GM12872 (cell line): ENCODE measurements around the gene CDK5RAP2.

Experiments used
- TF ChIP-seq, protein P1 (sequence below): IDR thresholded peaks from 3 replicates; pipeline ENCODE4 v1.5.1; 2011; ENCODE audit warnings: low read depth, mild to moderate bottlenecking, low read length, moderate library complexity; ENCODE audit not compliant: insufficient read depth

The CDK5RAP2 gene

DNA sequence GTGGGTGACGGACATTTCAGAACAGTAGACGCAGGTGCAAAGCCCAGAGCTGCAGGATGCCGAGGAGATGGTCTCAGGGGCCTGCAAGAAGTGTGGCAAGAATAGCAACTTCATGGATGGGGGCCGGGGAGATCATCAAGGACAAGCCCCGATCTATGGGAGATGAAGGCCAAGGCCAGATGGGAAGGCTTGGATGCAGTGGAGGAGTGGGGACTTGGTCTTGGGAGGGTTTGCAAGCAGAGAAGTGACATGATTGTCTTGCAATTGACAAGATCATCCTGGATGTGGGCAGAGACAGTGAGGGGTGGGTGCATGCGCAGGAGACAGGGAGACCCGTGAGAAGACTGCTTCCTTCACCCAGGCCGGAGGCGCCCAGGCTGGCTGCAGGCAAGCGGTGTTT, 198.1 kb downstream of the CDK5RAP2 start:
- TF ChIP-seq, protein P1, sequence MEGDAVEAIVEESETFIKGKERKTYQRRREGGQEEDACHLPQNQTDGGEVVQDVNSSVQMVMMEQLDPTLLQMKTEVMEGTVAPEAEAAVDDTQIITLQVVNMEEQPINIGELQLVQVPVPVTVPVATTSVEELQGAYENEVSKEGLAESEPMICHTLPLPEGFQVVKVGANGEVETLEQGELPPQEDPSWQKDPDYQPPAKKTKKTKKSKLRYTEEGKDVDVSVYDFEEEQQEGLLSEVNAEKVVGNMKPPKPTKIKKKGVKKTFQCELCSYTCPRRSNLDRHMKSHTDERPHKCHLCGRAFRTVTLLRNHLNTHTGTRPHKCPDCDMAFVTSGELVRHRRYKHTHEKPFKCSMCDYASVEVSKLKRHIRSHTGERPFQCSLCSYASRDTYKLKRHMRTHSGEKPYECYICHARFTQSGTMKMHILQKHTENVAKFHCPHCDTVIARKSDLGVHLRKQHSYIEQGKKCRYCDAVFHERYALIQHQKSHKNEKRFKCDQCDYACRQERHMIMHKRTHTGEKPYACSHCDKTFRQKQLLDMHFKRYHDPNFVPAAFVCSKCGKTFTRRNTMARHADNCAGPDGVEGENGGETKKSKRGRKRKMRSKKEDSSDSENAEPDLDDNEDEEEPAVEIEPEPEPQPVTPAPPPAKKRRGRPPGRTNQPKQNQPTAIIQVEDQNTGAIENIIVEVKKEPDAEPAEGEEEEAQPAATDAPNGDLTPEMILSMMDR, result no peak

DNA sequence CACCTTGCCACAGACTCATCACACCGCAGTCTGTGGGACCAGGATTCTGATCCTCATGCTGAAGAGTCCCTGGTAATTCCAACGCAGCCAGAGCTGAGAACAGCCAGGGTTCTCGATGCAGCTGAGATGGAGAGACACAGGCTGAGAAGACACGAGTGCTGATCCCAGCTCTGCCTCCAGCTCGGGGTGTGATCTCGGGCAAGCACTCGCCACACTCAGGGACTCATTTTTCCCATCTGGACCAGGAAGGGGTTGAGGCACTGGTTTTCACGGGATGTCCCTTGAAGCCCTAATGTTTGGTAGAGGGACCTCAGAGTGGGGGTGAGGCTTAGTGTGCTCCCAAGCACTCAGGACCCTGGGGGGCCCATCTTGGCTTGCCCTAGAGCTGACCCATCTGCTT, 200.4 kb downstream of the CDK5RAP2 start:
- TF ChIP-seq, protein P1, result no peak

DNA sequence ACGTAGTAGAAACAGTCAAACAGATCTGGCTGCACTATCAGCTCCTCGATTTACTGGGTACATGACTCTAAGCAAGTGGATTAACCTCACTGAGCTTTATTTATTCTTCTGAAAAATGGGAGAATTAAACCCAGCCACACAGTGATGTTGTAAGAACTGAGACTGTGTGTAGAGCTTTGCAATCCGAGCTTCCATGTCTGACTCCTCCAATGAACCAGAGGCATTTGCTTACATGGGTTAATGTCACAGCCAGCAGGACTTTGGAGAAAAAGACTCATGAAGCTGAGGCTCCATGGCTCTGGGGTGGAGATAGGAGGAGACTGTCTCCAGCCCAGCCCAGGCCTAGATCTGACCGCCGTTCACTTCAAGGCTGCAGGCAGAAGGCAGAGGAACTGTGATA, 201.3 kb downstream of the CDK5RAP2 start:
- TF ChIP-seq, protein P1, result no peak

DNA sequence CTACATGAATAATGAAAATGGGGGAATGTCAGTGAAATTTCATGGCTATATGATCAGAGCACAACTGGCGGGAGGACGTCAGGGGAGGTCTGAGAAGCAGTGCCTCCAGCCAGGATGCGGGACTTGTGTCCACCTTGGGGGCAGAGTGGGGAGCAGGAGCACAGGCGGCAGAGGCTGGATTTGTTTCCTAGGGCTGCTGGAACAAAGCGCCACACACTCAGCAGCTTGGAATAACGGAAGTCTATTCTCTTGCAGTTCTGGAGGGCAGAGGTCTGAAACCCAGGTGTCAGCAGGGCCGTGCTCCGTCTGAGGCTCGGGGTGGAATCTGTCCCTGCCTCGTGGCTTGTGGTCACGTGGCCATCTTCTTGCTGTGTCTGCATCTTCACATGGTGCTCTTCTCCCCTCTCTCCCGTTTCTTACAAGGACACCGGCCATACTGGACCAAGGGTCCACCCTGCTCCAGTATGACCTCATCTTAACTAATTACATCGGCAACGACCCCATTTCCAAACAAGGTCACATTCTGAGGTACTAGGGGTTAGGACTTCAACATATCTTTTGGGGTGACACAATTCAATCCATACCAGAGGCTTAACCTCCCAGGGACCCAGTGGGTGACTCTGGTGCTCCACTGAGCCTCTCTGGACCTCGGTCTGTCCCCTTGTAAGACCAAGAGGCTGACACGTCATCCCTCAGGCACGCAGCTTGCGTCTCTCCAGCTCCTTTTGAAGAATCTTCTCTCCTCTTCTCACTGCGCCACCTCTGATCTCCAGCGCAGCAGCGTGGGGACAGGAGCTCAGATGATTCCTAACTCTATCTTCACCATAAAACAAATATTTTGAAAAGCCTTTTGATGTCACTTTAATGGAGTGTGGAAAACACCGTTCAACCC, 202.5 kb downstream of the CDK5RAP2 start:
- TF ChIP-seq, protein P1, result no peak

DNA sequence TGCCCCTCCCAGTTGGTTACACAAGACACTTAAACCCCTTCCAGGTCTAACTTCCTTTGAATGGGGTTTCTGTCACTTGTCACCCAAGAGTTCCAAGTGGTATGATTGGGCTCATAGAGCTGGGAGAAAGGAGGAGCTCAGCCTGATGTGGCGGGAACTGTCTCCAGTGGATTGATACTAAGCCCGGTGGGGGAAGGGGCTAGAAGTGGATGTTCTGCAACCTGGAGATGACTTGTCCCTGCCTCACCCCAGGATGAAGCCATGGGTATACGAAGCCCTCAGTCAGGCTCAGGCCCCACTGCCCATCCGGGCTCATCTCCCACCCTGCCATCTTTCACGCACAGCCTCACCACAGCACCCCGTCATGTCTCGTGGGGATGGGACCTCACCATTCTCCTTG, 203.9 kb downstream of the CDK5RAP2 start:
- TF ChIP-seq, protein P1, result no peak

DNA sequence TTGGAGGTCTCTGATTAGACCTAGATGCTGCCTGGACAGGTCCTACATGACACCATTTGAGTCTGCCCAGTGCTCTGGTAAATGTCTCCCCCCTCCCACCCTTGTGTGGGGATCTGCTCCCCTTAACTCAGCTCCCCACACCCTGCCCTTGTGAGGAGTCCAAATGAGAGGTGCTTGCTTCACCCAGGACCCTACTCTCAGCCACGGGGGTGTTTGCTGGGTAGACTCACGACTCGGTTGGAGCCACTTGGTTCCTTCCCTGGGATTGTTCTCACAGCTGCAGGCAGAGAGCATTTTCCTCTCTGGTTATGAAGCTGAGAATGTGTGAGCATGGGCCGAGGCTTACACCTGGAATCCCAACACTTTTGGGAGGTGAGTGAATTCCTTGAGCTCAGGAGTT, 204.7 kb downstream of the CDK5RAP2 start:
- TF ChIP-seq, protein P1, result no peak

DNA sequence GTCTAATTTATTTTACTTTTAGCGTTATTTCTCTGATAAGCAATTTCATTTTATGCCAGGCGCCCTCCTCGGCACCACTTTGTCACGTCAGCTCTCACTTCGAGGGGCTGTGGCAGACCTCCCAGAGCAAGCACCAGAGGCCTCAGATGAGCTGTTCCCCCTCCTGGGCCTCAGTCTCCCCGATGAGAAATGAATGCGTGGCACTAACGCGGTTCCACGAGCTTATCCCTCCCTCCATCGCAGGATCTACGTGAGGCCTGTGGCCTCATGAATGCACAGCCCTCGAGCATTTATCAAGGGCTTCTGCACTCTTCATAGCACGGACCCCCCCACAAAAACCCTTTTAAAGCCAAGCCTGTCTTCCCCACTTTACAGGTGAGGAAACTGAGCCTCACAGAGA, 205.2 kb downstream of the CDK5RAP2 start:
- TF ChIP-seq, protein P1, result no peak
